Measurements from ENCODE around the gene TBC1D1. TPM values are rescaled to one million over a fixed set of nuclear protein-coding genes. Genes with fewer than 3 reads are reported as not detected.

The TBC1D1 gene
- total and polyA plus RNA-seq, 2 of the 8 experiments (the other 6 are each of a cell fraction or from before 2014, with no cell fraction given): 96.9 to 162 TPM

GRCh38 chr4:38169524-38169923, 278.6 kb downstream of the TBC1D1 start:
- no peak overlapping the region for H2BK20ac ChIP-seq (ENCODE audit: low read length)
- no peak for TF ChIP-seq POLR2AphosphoS5 (IDR thresholded peaks at IDR 0.05; ENCODE audit: low read depth, low read length)
- TF ChIP-seq EP300 (IDR thresholded peaks at IDR 0.05; ENCODE audit: borderline replicate concordance in 1 of 2, low read depth in 2 of 2, low read length in 2 of 2): no peak
- TF ChIP-seq CREB1 (IDR thresholded peaks at IDR 0.05): no peak
- TF ChIP-seq ATF3 (IDR thresholded peaks at IDR 0.05; ENCODE audit: insufficient read depth, low read depth, low read length): 0 out of 2 replicates have a peak, but pooled peaks have one; percentile 32
- peak; percentile 96 for TF ChIP-seq CEBPB (IDR thresholded peaks at IDR 0.05; ENCODE audit: low read depth, low read length)
- TF ChIP-seq CTCF (IDR thresholded peaks at IDR 0.05; ENCODE audit: control extremely low read depth in 1 of 3, insufficient read depth in 1 of 3, low read depth in 1 of 3, low read length in 3 of 3): peak in 1 of 3 experiments; percentile 2; a peak in 1 of 4 replicates
- TF ChIP-seq RBBP5 (IDR thresholded peaks at IDR 0.05; ENCODE audit: borderline replicate concordance, low read depth, low read length): no peak
- TF ChIP-seq KDM1A (IDR thresholded peaks at IDR 0.05; ENCODE audit: borderline replicate concordance, low read length): no peak
- TF ChIP-seq RAD21 (IDR thresholded peaks at IDR 0.05 in 1 of 2, conservative IDR thresholded peaks at IDR 0.05 in 1 of 2; ENCODE audit: low read depth in 2 of 2, low read length in 2 of 2): peak; percentile 22 to 45; a peak in 2 of 4 replicates
- TF ChIP-seq SUZ12 (IDR thresholded peaks at IDR 0.05; ENCODE audit: low read length): no peak

More at GRCh38 chr4:38169524-38169923, 278.6 kb downstream of the TBC1D1 start:
- H3K9me3 ChIP-seq (ENCODE audit: insufficient read depth in 2 of 2, low read depth in 1 of 2, low read length in 1 of 2): peaks cover 2 to 3% of the 10 kb centered on the region in 2 experiments; a peak in 2 of 4 replicates
- no peak overlapping the region for H3K27ac ChIP-seq (ENCODE audit: low read depth, low read length)
- no peak overlapping the region for H2BK5ac ChIP-seq (ENCODE audit: low read depth, low read length)
- H2BK120ac ChIP-seq (replicated peaks; ENCODE audit: low read depth, low read length): no peak overlapping the region
- no peak overlapping the region for H3K14ac ChIP-seq (ENCODE audit: insufficient read length)
- CTCF ChIA-PET (ENCODE audit: partially characterized antibody): interaction anchor here (1.0 to 5.3 kb wide), 8 partner anchors 11 to 588 kb away, joined by 3 to 28 read pairs (median 4); no protein-coding TSS in a partner anchor
- H3K79me2 ChIP-seq (ENCODE audit: control insufficient read depth in 1 of 2, insufficient read depth in 2 of 2, low read length in 2 of 2): no peaks in the 10 kb centered on the region
- no peak overlapping the region for H3K56ac ChIP-seq (replicated peaks; ENCODE audit: insufficient read length, low read depth, low read length)
- no peak overlapping the region; the same call in 1 of the 2 replicates for H3K18ac ChIP-seq (ENCODE audit: extremely low read depth, low read length)
- WGBS, 2 experiments (ENCODE audit: extremely low coverage in 1 of 2, insufficient coverage in 1 of 2, insufficient read length in 1 of 2, insufficient replicate concordance in 2 of 2, low coverage in 1 of 2, low lambda C conversion rate in 2 of 2, missing lambda C conversion rate in 1 of 2): 76% methylated on average over 5 of the region's 5 CpGs; no CpG with 5 or more reads in 1 of the 2 experiments
- 0 out of 8 replicates have a peak, but pooled peaks cover 0 to under 1% (median 0%) of the 10 kb centered on the region in 4 experiments for H3K36me3 ChIP-seq (ENCODE audit: control insufficient read depth in 2 of 4, insufficient read depth in 4 of 4, low read length in 3 of 4)
- H3K4ac ChIP-seq (replicated peaks; ENCODE audit: insufficient read length, low read depth, low read length): no peak overlapping the region
- H2BK12ac ChIP-seq (ENCODE audit: low read depth, low read length): no peak overlapping the region
- 0 out of 2 replicates have a peak overlapping the region, but pooled peaks have one; percentile 40 for H2AFZ ChIP-seq (ENCODE audit: low read length)
- H3K4me2 ChIP-seq (ENCODE audit: insufficient read depth in 1 of 2, low read depth in 2 of 2, low read length in 2 of 2): no peak overlapping the region
- no peak overlapping the region for H3K23ac ChIP-seq (ENCODE audit: insufficient read length)
- peaks cover 0 to 2% (median under 1%) of the 10 kb centered on the region in 4 experiments; a peak in 2 of 7 replicates for H3K27me3 ChIP-seq (replicated peaks in 1 of 4; ENCODE audit: control insufficient read depth in 3 of 4, extremely low read depth in 1 of 4, insufficient read depth in 3 of 4, low read length in 3 of 4)
- no peaks in the 10 kb centered on the region for H3K79me1 ChIP-seq (ENCODE audit: low read depth, low read length)
- H3K4me1 ChIP-seq (replicated peaks in 1 of 4; ENCODE audit: control insufficient read depth in 3 of 4, insufficient read depth in 4 of 4, low read length in 3 of 4): no peaks in the 10 kb centered on the region
- FAIRE-seq (no peak), DNase-seq (ENCODE audit: low read depth in 1 of 2, low spot score in 2 of 2) (no peak)
- no peaks in the 10 kb centered on the region for H3K23me2 ChIP-seq (ENCODE audit: low read depth, low read length)
- H2BK15ac ChIP-seq (ENCODE audit: low read length): no peak overlapping the region
- no peak overlapping the region for H4K8ac ChIP-seq (ENCODE audit: extremely low read depth, insufficient read depth, low read length)
- no peaks in the 10 kb centered on the region for H4K20me1 ChIP-seq (replicated peaks in 1 of 2; ENCODE audit: control insufficient read depth in 1 of 2, insufficient read depth in 2 of 2, low read length in 2 of 2)
- no peak overlapping the region for H3K9ac ChIP-seq (replicated peaks in 1 of 4; ENCODE audit: extremely low read depth in 1 of 4, low read depth in 3 of 4, low read length in 3 of 4)
- no peak overlapping the region for H2AK5ac ChIP-seq (ENCODE audit: low read depth, low read length)
- no peak overlapping the region for H3K4me3 ChIP-seq (ENCODE audit: extremely low read depth in 1 of 4, insufficient read depth in 2 of 4, low read depth in 3 of 4, low read length in 4 of 4)
- H4K5ac ChIP-seq (ENCODE audit: insufficient read length, low read depth, low read length): no peak overlapping the region
- H4K91ac ChIP-seq (replicated peaks; ENCODE audit: insufficient read length, low read length): no peak overlapping the region
- POLR2A ChIA-PET (ENCODE audit: partially characterized antibody): no interaction called here
